Type B pancreatic cell (in vitro differentiated cells): ENCODE results near the gene PAK6. TPM values are rescaled to one million over a fixed set of nuclear protein-coding genes. Genes with fewer than 3 reads are reported as not detected.
A peak's percentile ranks its signal among the peaks of the same experiment; 100 is the strongest.

Experiments
- DNase-seq: peaks from one replicate; pipeline ENCODE4 v3.0.0; 2021; ENCODE audit warnings: mixed read lengths; ENCODE audit not compliant: unreplicated experiment; ENCODE audit errors: extremely low spot score
- H3K27ac Mint-ChIP-seq: 2 replicates; pipeline ENCODE4 v1.8.0; 2021; ENCODE audit warnings: mild to moderate bottlenecking, mixed read lengths
- H3K27me3 Mint-ChIP-seq: 2 replicates; pipeline ENCODE4 v1.8.0; 2021; ENCODE audit warnings: mixed read lengths
- H3K36me3 Mint-ChIP-seq: 2 replicates; pipeline ENCODE4 v1.8.0; 2021; ENCODE audit warnings: mixed read lengths
- H3K4me1 Mint-ChIP-seq: one replicate; pipeline ENCODE4 v1.8.0; 2021; ENCODE audit warnings: mixed read lengths; ENCODE audit not compliant: unreplicated experiment
- H3K4me3 Mint-ChIP-seq: 2 replicates; pipeline ENCODE4 v1.8.0; 2021; ENCODE audit warnings: mild to moderate bottlenecking, mixed read lengths
- H3K9me3 Mint-ChIP-seq: 2 replicates; pipeline ENCODE4 v1.8.0; 2021; ENCODE audit warnings: mixed read lengths
- total RNA-seq: library from RNA; stranded (reverse); gene quantifications from 2 replicates; pipeline ENCODE4 v1.2.1, GENCODE V29; 2021; ENCODE audit warnings: low replicate concordance
- TF ChIP-seq, protein P1 (sequence below): fragments of 200-600 bp; sonication (generic); conservative IDR thresholded peaks from 2 replicates; pipeline ENCODE4 v1.5.0; 2021; ENCODE audit warnings: antibody characterized with exemption, mild to moderate bottlenecking

Gene PAK6
- total RNA-seq, 1 donor from 2014 or later = 7.8 TPM

DNA sequence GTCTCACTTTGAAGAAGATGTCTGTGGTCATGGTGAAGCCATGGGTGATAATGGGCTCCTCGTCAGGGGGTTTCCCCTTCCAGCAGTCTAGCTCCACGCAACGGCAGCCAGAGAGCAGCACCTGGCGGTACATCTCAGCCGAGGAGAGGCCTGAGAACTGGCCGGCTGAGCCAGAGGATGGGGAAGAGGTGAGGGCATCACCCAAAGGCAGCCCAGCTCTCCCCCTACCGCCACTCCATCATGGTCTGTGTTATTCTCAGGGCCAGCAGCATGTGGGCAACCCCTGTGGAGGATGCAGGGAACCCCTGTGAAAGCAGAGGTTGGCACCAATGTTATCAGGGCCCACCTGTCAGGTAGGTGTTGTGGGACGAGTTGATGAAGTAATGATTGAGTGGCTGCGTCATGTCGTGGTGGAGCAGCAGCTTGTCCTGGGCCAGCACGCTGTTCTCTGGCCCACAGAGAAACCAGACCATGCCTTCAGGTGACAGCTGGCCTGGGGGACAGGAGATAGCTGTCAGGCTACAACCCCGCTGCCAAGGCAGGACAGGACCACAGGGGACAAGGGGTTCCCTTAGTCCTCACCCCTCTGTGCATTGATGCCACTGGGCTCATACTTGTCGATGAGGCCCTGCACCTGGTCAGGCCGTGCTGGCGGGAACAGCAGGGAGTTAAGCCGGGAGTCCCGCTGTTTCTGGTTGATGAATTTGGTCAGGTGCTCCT lies 59.5 kb downstream of the PAK6 start:
- H3K27me3 Mint-ChIP-seq = peaks cover 22% of the 10 kb centered on the region
- H3K27ac Mint-ChIP-seq = no peak overlapping the region
- TF ChIP-seq, protein P1, sequence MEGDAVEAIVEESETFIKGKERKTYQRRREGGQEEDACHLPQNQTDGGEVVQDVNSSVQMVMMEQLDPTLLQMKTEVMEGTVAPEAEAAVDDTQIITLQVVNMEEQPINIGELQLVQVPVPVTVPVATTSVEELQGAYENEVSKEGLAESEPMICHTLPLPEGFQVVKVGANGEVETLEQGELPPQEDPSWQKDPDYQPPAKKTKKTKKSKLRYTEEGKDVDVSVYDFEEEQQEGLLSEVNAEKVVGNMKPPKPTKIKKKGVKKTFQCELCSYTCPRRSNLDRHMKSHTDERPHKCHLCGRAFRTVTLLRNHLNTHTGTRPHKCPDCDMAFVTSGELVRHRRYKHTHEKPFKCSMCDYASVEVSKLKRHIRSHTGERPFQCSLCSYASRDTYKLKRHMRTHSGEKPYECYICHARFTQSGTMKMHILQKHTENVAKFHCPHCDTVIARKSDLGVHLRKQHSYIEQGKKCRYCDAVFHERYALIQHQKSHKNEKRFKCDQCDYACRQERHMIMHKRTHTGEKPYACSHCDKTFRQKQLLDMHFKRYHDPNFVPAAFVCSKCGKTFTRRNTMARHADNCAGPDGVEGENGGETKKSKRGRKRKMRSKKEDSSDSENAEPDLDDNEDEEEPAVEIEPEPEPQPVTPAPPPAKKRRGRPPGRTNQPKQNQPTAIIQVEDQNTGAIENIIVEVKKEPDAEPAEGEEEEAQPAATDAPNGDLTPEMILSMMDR = no peak
- no peak for DNase-seq
- H3K4me1 Mint-ChIP-seq = peaks cover 14% of the 10 kb centered on the region
- H3K4me3 Mint-ChIP-seq = no peak overlapping the region
- H3K9me3 Mint-ChIP-seq = no peaks in the 10 kb centered on the region
- H3K36me3 Mint-ChIP-seq = no peaks in the 10 kb centered on the region

DNA sequence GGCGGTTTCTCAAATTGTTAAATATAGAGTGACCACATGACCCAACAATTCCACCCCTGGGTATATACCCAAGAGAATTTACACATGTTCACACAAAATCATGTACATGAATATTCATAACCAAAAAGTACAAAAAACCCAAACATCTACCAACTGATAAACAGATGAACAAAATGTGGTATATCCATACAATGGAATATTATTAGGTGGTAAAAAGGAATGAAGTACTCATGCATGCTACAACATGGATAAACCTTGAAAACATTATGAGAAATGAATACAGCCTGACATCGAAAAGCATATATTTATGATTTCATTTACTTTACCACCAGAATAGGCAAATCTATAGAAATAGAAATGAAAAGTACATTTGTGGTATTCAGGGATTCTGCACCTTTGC lies 61.5 kb downstream of the PAK6 start:
- no peaks in the 10 kb centered on the region for H3K36me3 Mint-ChIP-seq
- DNase-seq = no peak
- H3K9me3 Mint-ChIP-seq = no peaks in the 10 kb centered on the region
- H3K27me3 Mint-ChIP-seq = peaks cover 29% of the 10 kb centered on the region
- TF ChIP-seq, protein P1 = no peak
- peaks cover 13% of the 10 kb centered on the region for H3K4me1 Mint-ChIP-seq
- H3K4me3 Mint-ChIP-seq = no peak overlapping the region
- H3K27ac Mint-ChIP-seq = no peak overlapping the region

DNA sequence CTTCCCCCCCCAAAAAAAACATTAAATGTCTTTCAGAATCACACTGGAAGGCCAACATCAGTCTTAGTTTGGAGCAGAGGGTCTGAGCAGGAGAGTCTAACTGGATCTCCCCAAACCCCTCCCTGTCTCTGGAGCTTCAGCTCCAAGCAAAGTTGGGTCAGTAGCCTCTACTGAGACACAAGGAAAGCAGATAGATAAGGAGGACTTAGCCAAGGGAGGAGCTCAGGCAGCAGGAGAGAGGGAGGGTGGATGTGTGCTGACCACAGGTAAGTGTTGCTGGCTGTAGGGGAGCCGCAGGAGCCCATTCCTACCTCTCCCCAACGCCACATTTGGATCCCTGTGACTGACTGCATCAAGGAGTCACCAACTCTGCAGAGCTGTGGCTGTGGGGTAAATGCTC lies 61.9 kb downstream of the PAK6 start:
- TF ChIP-seq, protein P1 = no peak
- Mint-ChIP-seq H3K4me3 (no peak overlapping the region), H3K4me1 (peaks cover 10% of the 10 kb centered on the region), H3K27me3 (peaks cover 26% of the 10 kb centered on the region), H3K9me3 (no peaks in the 10 kb centered on the region), H3K27ac (no peak overlapping the region), H3K36me3 (no peaks in the 10 kb centered on the region)
- DNase-seq = no peak

DNA sequence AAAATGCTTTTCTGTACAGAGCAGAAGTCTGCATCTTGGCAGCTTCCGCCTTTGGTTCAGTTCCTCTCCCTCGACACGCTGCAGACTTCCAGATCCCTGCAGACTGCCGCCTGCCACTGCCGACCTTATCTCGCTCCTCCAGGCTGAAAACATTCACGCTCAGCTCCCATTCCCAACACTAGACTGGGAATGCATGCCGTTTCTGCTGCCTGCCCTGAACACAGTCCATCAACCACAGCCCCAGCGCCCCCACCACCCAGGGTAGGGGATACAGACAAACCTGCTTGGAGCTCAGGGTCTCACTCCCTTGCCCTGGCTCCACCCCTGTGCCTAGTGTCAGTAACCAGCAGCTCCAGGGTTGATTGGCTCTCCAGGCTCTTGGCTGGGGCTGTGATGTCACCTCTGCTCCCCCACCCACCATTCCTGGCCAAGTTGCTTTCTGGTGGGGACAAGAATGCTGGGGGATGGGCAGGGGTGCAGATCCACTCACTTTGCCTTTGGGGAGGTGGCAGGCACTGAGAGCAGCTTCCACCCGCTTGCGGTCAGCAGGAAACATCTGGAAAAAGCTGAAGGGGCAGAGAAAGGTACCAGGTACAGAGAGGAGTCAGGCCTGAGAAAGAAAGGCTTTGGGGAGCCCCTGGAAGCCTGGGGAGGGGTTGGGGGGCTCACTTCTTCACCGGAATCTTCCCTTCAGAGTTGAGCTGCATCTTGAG lies 62.8 kb downstream of the PAK6 start:
- Mint-ChIP-seq H3K36me3 (no peaks in the 10 kb centered on the region), H3K27me3 (peaks cover 23% of the 10 kb centered on the region), H3K4me1 (peaks cover 6% of the 10 kb centered on the region), H3K9me3 (no peaks in the 10 kb centered on the region), H3K27ac (no peak overlapping the region), H3K4me3 (peak overlapping the region; percentile 18)
- TF ChIP-seq, protein P1 = no peak
- DNase-seq = no peak

DNA sequence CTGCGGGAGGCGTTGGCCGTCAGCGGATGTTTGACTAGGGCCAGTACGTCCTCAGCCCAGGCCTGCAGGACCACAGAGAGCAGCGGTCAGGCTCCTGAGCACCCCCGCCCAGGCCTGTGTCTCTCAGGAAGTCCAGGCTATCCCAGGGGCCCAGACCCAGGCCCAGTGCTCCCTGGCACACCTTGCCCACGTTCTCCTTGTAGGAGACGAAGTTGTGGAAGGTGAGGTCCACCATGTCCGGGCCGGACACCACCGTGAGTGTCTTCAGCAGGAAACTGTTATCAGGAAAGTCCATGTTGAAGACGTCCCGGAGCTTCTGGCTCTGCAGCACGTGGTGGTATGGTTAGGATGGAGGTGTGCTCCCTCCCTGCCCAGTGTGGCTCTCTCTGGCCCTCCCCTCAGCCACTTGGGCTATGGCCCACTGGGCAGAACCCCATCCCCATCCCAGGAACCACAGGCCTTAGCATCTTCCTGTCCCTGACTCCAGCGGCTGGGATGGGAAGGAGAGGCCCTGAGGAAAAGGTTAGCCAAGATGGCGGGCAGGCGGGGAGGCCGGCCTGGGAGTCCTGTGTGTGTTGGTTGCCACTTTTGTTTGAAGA lies 63.5 kb downstream of the PAK6 start:
- H3K27ac Mint-ChIP-seq = no peak overlapping the region
- no peak for DNase-seq
- H3K4me3 Mint-ChIP-seq = no peak overlapping the region
- H3K27me3 Mint-ChIP-seq = peaks cover 18% of the 10 kb centered on the region
- no peaks in the 10 kb centered on the region for H3K36me3 Mint-ChIP-seq
- TF ChIP-seq, protein P1 = no peak
- peaks cover 6% of the 10 kb centered on the region for H3K4me1 Mint-ChIP-seq
- H3K9me3 Mint-ChIP-seq = no peaks in the 10 kb centered on the region
